22Rv1 (cell line): ENCODE measurements around the gene MCRIP1.
A peak's percentile ranks its signal among the peaks of the same experiment; 100 is the strongest.

ENCODE experiments used
- H3K27ac ChIP-seq: fragments of 450-650 bp; 2 replicates; pipeline ENCODE4 v1.5.1; 2017
- CTCF ChIP-seq: fragments of 450-650 bp; IDR thresholded peaks from 2 replicates; pipeline ENCODE4 v1.5.1; 2017; ENCODE audit warnings: mild to moderate bottlenecking
- ZFX ChIP-seq: fragments of 450-650 bp; IDR thresholded peaks from 2 replicates; pipeline ENCODE4 v1.6.1; 2017; ENCODE audit warnings: antibody characterized with exemption, borderline replicate concordance

MCRIP1 gene

GRCh38 chr17:81821603-81822311 is 11.3 kb downstream of the MCRIP1 start:
- peak; percentile 91 for TF ChIP-seq CTCF
- no peak for TF ChIP-seq ZFX
- peak overlapping the region; percentile 79 for H3K27ac ChIP-seq

- peak overlapping the region; percentile 79 for H3K27ac ChIP-seq
- no peak for TF ChIP-seq CTCF
- no peak for TF ChIP-seq ZFX
Measured at GRCh38 chr17:81821147-81821546, 11.9 kb downstream of the MCRIP1 start.

GRCh38 chr17:81819708-81820107 is 13.4 kb downstream of the MCRIP1 start:
- TF ChIP-seq CTCF (no peak), ZFX (no peak)

GRCh38 chr17:81817758-81818147 is 15.3 kb downstream of the MCRIP1 start:
- no peak for TF ChIP-seq CTCF
- TF ChIP-seq ZFX: no peak
- H3K27ac ChIP-seq: no peak overlapping the region

More at GRCh38 chr17:81819708-81820107, 13.4 kb downstream of the MCRIP1 start:
- H3K27ac ChIP-seq: no peak overlapping the region

GRCh38 chr17:81815646-81815986 is 17.5 kb downstream of the MCRIP1 start:
- TF ChIP-seq ZFX (no peak), CTCF (no peak)
- no peak overlapping the region for H3K27ac ChIP-seq

- no peak for TF ChIP-seq CTCF
- no peak for TF ChIP-seq ZFX
- H3K27ac ChIP-seq: no peak overlapping the region
Measured at GRCh38 chr17:81814748-81815645, 18.1 kb downstream of the MCRIP1 start.
